Neural cell (in vitro differentiated cells): ENCODE data around the gene SYNRG.

Experiments
- CTCF ChIP-seq: fragments of 450-650 bp; IDR thresholded peaks from 2 replicates; pipeline ENCODE4 v1.5.1; 2014; ENCODE audit warnings: antibody characterized with exemption, mild to moderate bottlenecking, moderate library complexity; ENCODE audit not compliant: poor library complexity, severe bottlenecking
- EP300 ChIP-seq: fragments of 450-650 bp; conservative IDR thresholded peaks from 2 replicates; pipeline ENCODE4 v1.6.1; 2014; ENCODE audit warnings: antibody characterized with exemption, mild to moderate bottlenecking, moderate library complexity; ENCODE audit not compliant: poor library complexity, severe bottlenecking
- EZH2 ChIP-seq: fragments of 200-600, 300-800 bp; shearing (Covaris generic), sonication (generic); IDR thresholded peaks from 2 replicates; pipeline ENCODE4 v1.6.1; 2014; ENCODE audit warnings: antibody characterized with exemption, low read length, borderline replicate concordance, mild to moderate bottlenecking; ENCODE audit not compliant: insufficient read depth, poor library complexity, severe bottlenecking
- MXI1 ChIP-seq: fragments of 450-650 bp; conservative IDR thresholded peaks from 2 replicates; pipeline ENCODE4 v1.6.1; 2014; ENCODE audit warnings: antibody characterized with exemption, mild to moderate bottlenecking; ENCODE audit not compliant: poor library complexity, severe bottlenecking
- POLR2AphosphoS5 ChIP-seq: IDR thresholded peaks from 2 replicates; pipeline ENCODE4 v1.6.1; 2012
- RAD21 ChIP-seq: fragments of 450-650 bp; conservative IDR thresholded peaks from 2 replicates; pipeline ENCODE4 v1.6.1; 2014; ENCODE audit warnings: antibody characterized with exemption, mild to moderate bottlenecking, moderate library complexity
- SMC3 ChIP-seq: fragments of 450-650 bp; conservative IDR thresholded peaks from 2 replicates; pipeline ENCODE4 v1.6.1; 2014; ENCODE audit warnings: antibody characterized with exemption, mild to moderate bottlenecking, moderate library complexity; ENCODE audit not compliant: poor library complexity

GRCh38 chr17:37555386-37555785 is 53.8 kb downstream of the SYNRG start:
- TF ChIP-seq CTCF, result no peak
- TF ChIP-seq EP300, result no peak
- no peak for TF ChIP-seq RAD21
- TF ChIP-seq POLR2AphosphoS5, result no peak
- TF ChIP-seq EZH2, result no peak
- no peak for TF ChIP-seq SMC3
- TF ChIP-seq MXI1, result no peak
